ENCODE results near the gene GJC1.

The GJC1 gene

DNA sequence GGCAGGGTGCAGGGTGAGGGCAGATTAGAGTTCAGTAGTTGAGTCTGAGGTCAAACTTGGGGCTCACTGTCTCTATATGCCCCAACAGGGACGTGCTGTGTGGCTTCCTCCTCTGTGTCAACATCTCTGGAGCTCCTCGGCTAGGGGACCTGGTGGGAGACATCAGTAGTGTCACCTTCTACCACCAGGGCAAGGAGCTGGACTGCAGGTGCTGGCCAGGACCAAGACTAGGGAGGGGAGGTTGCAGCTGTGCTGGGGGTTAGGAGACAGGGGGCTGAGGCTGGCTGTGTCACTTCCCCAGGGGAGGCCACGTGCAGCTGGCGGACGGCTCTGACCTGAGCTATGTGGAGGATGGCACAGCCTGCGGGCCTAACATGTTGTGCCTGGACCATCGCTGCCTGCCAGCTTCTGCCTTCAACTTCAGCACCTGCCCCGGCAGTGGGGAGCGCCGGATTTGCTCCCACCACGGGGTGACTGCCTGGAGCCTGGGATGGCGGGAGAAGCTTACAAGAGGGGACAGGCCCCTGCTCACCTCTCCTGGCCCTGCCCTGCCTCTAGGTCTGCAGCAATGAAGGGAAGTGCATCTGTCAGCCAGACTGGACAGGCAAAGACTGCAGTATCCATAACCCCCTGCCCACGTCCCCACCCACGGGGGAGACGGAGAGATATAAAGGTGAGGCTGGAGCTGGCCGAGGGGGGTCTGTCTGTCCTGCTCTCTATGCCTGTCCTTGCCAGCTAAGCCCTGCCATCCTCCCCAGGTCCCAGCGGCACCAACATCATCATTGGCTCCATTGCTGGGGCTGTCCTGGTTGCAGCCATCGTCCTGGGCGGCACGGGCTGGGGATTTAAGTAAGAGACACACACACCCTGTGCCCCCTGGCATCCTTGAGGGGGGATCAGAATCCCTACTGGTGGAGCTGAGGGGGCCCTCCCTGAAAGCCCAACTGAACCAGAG, 52.4 kb downstream of the GJC1 start:
- no peak for DNase-seq (ENCODE audit: low read depth)

DNA sequence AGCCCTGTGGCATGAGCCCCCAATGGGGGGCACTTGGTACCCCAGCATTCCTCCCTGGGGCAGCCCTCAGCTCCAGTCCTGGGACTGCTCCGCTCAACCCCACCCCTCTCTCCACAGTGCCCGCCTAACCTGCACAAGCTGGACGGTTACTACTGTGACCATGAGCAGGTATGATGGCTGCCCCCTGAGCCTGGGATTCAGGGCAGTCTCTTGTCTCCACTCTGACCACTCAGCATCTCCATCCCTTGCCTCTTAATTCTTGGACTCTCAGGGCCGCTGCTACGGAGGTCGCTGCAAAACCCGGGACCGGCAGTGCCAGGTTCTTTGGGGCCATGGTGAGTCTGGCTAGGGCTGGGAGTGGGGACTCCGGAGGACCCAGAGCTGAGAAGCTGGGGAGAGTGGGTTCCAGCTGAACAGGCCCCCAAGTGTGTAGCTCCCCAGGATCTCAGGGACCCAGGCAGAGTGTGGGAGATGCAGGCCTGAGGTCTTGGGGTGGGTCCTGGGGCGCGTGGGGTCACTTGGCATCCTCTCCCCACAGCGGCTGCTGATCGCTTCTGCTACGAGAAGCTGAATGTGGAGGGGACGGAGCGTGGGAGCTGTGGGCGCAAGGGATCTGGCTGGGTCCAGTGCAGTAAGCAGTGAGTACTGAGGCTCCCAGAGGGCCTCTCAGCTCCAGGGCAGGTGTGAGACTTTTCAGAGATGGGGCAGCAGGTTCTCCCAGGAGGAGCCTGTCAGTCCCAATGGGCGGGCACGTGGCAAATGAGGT, 53.3 kb downstream of the GJC1 start:
- no peak for DNase-seq (ENCODE audit: low read depth)

- DNase-seq (ENCODE audit: low read depth): no peak
Observed at GRCh38 chr17:44775838-44776621, 54.1 kb downstream of the GJC1 start.

GRCh38 chr17:44775136-44775837, 54.8 kb downstream of the GJC1 start:
- DNase-seq (ENCODE audit: low read depth): peak; percentile 96

- peak; percentile 80 for DNase-seq (ENCODE audit: low read depth)
Observed at GRCh38 chr17:44774271-44775135, 55.6 kb downstream of the GJC1 start.

DNA sequence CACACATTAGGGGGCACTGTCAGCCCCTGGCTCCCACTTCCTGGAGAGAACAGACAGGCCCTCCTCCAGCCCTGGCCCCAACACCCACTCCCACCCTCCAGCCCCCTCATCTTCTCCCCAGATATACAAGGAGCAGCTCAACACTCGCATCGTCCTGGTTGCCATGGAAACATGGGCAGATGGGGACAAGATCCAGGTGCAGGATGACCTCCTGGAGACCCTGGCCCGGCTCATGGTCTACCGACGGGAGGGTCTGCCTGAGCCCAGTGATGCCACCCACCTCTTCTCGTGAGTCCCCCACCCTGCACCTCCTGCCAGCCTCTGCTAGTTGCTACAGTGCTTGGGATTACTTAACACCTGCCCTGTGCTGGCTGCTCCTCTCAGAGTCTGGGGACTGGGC, 56.9 kb downstream of the GJC1 start:
- no peak for DNase-seq (ENCODE audit: low read depth)

- DNase-seq (ENCODE audit: low read depth): no peak
Observed at GRCh38 chr17:44772308-44773045, 57.6 kb downstream of the GJC1 start.

- no peak for DNase-seq (ENCODE audit: low read depth)
Observed at GRCh38 chr17:44770166-44770925, 59.7 kb downstream of the GJC1 start.

GRCh38 chr17:44769647-44770084, 60.4 kb downstream of the GJC1 start:
- DNase-seq (ENCODE audit: low read depth): no peak

DNA sequence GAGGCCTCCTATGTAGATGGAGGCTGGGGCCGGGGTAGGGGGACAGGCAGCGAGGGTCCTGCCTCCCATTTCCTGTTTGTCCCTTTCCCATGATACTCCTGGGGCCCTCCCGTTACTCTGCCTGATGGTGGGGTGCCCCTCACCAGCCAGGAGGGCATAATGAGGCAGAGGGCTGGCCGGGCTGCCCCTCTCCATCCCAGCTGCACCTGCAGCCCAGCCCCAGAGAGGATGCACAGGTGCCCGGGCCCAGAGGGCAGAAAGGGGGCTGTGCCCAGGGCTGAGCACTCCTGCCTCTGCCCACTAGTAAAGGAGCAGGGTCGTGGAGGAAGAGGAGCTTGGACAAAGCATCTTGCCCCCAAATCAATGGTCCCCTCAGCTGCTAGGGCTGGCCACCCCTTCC, 60.9 kb downstream of the GJC1 start:
- DNase-seq (ENCODE audit: low read depth): no peak

- DNase-seq (ENCODE audit: low read depth): no peak
Observed at GRCh38 chr17:44768505-44769142, 61.5 kb downstream of the GJC1 start.

DNA sequence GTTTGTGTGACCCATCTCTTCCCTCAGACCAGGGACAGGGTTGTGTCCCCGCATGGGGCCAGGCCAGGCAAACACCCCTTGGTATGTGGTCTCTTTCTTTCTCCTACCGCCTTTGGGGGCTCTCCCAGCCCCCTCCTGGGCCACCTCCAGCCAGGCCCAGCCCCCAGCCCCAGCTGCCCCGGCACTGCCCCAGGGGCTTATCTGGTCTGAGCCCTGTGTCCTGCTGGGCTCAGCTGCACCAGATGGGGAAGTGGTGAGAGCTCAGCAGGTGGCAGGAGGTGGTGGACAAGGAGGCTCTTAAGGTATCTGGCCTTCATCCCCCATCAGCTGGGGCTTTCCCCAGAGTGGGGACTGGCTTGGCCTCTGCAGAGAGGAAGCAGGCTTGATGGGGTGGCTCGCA, 62.6 kb downstream of the GJC1 start:
- DNase-seq (ENCODE audit: low read depth): no peak

GRCh38 chr17:44766409-44767038, 63.6 kb downstream of the GJC1 start:
- no peak for DNase-seq (ENCODE audit: low read depth)

GRCh38 chr17:44765965-44766364, 64.1 kb downstream of the GJC1 start:
- DNase-seq (ENCODE audit: low read depth): no peak

DNA sequence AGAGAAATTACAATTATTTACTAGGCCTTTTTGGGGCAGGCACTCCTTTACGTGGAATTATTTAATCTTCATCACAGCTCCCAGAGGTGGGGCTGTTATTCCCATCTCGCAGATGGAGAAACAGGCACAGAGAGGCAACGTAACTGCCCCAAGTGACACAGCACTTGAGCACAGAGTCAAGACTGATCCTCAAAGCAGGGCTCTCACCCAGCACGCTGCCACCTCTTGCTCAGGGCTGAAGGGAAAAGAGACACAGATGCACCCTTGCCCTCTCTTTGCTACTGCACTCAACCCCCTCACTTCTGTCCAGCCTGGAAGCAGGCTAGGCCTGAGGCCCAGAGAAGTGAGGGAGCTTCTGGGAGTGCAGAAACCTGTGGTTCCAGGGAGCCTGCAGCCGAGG, 66.9 kb downstream of the GJC1 start:
- DNase-seq (ENCODE audit: low read depth): no peak

DNA sequence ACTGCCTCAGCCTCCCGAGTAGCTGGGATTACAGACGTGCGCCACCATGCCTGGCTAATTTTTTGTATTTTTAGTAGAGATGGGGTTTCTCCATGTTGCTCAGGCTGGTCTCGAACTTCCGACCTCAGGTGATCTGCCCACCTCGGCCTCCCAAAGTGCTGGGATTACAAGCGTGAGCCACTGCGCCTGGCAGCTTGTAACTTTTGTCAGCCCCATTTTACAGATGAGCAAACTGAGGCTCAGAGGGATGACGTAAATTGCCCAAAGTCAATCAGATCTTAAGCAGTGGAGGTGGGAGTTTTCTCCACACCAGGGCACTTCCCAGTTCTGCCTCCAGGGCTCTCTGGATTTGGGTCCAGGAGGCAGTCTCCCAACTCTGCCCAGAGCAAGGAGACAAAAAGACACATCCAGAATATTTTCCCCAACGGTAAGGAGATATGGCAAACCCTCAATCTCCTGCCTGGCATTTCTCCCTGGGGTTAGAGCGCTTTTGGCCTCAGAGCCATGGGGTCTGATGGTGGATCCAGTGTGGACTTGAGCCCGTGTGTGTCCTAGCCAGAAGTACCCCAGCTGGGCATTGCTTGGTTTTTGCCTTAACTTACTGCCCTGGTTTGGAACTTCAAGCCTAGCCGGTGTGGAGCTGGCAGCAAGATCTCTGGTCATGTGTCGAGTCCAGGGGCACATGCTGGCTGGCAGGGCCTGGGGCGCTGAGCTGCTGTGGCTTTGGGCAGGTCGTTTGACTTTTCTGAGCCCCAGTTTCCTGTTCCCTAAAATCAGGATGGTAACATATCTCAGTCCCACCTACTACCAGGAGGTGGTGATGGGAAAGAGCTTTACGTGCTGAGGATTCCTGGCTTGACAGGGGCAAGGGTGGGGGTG, 67.9 kb downstream of the GJC1 start:
- no peak for DNase-seq (ENCODE audit: low read depth)

Measured in activated gamma-delta T cell treated with anti-CD3 and anti-CD28 coated beads, Interleukin-2, amount 50 U/mL, for 16 hours (primary cell).